HepG2 (cell line): ENCODE data around the gene GNB3. TPM values are rescaled to one million over a fixed set of nuclear protein-coding genes. Genes with fewer than 3 reads are reported as not detected.

Source experiments
- ATAC-seq: fragments of 200-7000 bp; cut with Tn5 transposase; 3 replicates; pipeline ENCODE4 v1.9.1; 2020; ENCODE audit warnings: mild to moderate bottlenecking, moderate library complexity
- BruUV-seq: library from RNA; stranded (reverse); fragments of 400-500 nt; replicated peaks from 2 replicates; lab custom pipeline; 2021; lab: Mats Ljungman, UMichigan
- CTCF ChIA-PET: fragments of 300-600 bp; formaldehyde crosslinking; extraction: SDS; loops from one replicate; lab custom pipeline; 2021; ENCODE audit warnings: low total read pairs, inconsistent platforms, low intra/inter-chr PET ratio; lab: Yijun Ruan, JAX
- POLR2A ChIA-PET: fragments of 350-600 bp; sonication (Branson Sonifier 250); formaldehyde crosslinking; loops from one replicate; lab custom pipeline; 2020; ENCODE audit warnings: antibody characterized with exemption, inconsistent platforms; lab: Yijun Ruan, JAX
- DNase-seq: peaks from one replicate; pipeline ENCODE4 v3.0.0-alpha.2; 2015; ENCODE audit warnings: low spot score
- FAIRE-seq: peaks from 3 replicates; lab custom pipeline; 2011; peaks lifted over from hg19 to GRCh38; lab: Jason Lieb, UNC
- H2AFZ ChIP-seq: one replicate; pipeline ENCODE4 v1.6.1; 2011; ENCODE audit warnings: low read length, inconsistent platforms
- H3K27ac ChIP-seq: fragments of 300-600 bp; 3 replicates; pipeline ENCODE4 v1.8.0; 2011; ENCODE audit warnings: mixed run types, mild to moderate bottlenecking, mixed read lengths, low read length, inconsistent platforms; ENCODE audit not compliant: insufficient read depth; ENCODE audit errors: extremely low read length
- H3K27me3 ChIP-seq, 2 experiments: fragments of 200-600 bp in 1 of 2; 2 replicates in 1 of 2; 3 replicates in 1 of 2; pipeline versions ENCODE4 v1.6.0 to v1.8.0; 2011; ENCODE audit warnings: low read length in 2 of 2, mild to moderate bottlenecking in 2 of 2, moderate library complexity in 2 of 2, inconsistent platforms in 1 of 2; ENCODE audit not compliant: insufficient read depth in 2 of 2, control insufficient read depth in 1 of 2
- H3K36me3 ChIP-seq, 2 experiments: fragments of 200-600 bp in 1 of 2; replicated peaks in 1 of 2; 2 replicates in 1 of 2; 3 replicates in 1 of 2; pipeline versions ENCODE4 v1.5.1 to v1.8.0; 2011; ENCODE audit warnings: low read length in 2 of 2, inconsistent platforms in 1 of 2; ENCODE audit not compliant: insufficient read depth in 2 of 2, control insufficient read depth in 1 of 2
- H3K4me1 ChIP-seq: 2 replicates; pipeline ENCODE4 v1.5.1; 2012; ENCODE audit warnings: low read length, inconsistent platforms; ENCODE audit not compliant: insufficient read depth
- H3K4me2 ChIP-seq: 2 replicates; pipeline ENCODE4 v1.6.0; 2011; ENCODE audit warnings: low read depth, low read length, inconsistent platforms
- H3K4me3 ChIP-seq, 3 experiments: fragments of 200-600 bp in 1 of 3; sonication (generic), shearing (Covaris generic) in 1 of 3; replicated peaks in 1 of 3; 2 replicates each; pipeline ENCODE4 v1.5.1; 2011 to 2016; ENCODE audit warnings: low read length in 3 of 3, inconsistent platforms in 2 of 3, low read depth in 2 of 3, mild to moderate bottlenecking in 2 of 3, control low read depth in 1 of 3, mixed read lengths in 1 of 3; ENCODE audit not compliant: insufficient read depth in 1 of 3
- H3K79me2 ChIP-seq: one replicate; pipeline ENCODE4 v1.6.1; 2011; ENCODE audit warnings: low read length, inconsistent platforms; ENCODE audit not compliant: insufficient read depth
- H3K9ac ChIP-seq: 2 replicates; pipeline ENCODE4 v1.6.0; 2011; ENCODE audit warnings: mild to moderate bottlenecking, low read depth, low read length, inconsistent platforms; ENCODE audit not compliant: insufficient read depth
- H3K9me3 ChIP-seq: 2 replicates; pipeline ENCODE4 v1.5.1; 2012; ENCODE audit warnings: mild to moderate bottlenecking, low read length
- H4K20me1 ChIP-seq: 2 replicates; pipeline ENCODE4 v1.6.0; 2011; ENCODE audit warnings: inconsistent platforms, mild to moderate bottlenecking, low read length, moderate library complexity; ENCODE audit not compliant: insufficient read depth
- NFE2L1 ChIP-seq: sonication (generic); formaldehyde crosslinking; IDR thresholded peaks from 2 replicates; pipeline ENCODE4 v1.4.0; 2020; ENCODE audit warnings: missing genetic modification reagents, mild to moderate bottlenecking, borderline replicate concordance
- USF2 ChIP-seq, 2 experiments: sonication (generic) in 1 of 2; formaldehyde crosslinking in 1 of 2; IDR thresholded peaks; 2 replicates each; pipeline versions ENCODE4 v1.5.1 to v1.6.1; 2011 to 2020; ENCODE audit warnings: borderline replicate concordance in 1 of 2, low read depth in 1 of 2, low read length in 1 of 2, mild to moderate bottlenecking in 1 of 2, missing genetic modification reagents in 1 of 2, moderate library complexity in 1 of 2
- ZBTB10 ChIP-seq: sonication (generic); formaldehyde crosslinking; IDR thresholded peaks from 2 replicates; pipeline ENCODE4 v1.4.0; 2020; ENCODE audit warnings: missing genetic modification reagents, borderline replicate concordance
- WGBS: methylation state at CpG from one replicate; pipeline ENCODE4 v1.1.6; 2017; ENCODE audit warnings: low lambda C conversion rate; 5-methylcytosine and 5-hydroxymethylcytosine counted together
- in situ Hi-C: cut with HindIII; loops from 2 replicates; pipeline ENCODE4 v1.10.0; 2017; ENCODE audit warnings: low pct_unique_long_range_greater_than_20kb; ENCODE audit not compliant: extremely low pct_ligation_motif_present
- intact Hi-C: fragments of 100-400 bp; cut with micrococcal nuclease; formaldehyde crosslinking; loops from one replicate; pipeline ENCODE4 v1.10.0; 2022; ENCODE audit not compliant: unreplicated experiment
- polyA plus RNA-seq, 8 experiments: library from polyadenylated mRNA; depleted of rRNA in 3 of 8; stranded (reverse) in 7 of 8; unstranded in 1 of 8; fragments of >200 nt; fragmentation: Illumina TruSeq in 4 of 8; extraction: Trizol in 4 of 8; gene quantifications; 2 replicates each; pipeline versions ENCODE4 v1.2.1 to v1.2.3, GENCODE V29; 2011 to 2016; ENCODE audit warnings: low read depth in 4 of 8, missing spikeins in 1 of 8, mixed read lengths in 1 of 8; ENCODE audit not compliant: insufficient read depth in 1 of 8
- total RNA-seq, 5 experiments: library from RNA; depleted of rRNA; stranded (reverse); fragments of >200 nt; fragmentation: Illumina TruSeq; extraction: Trizol; gene quantifications; 2 replicates each; pipeline ENCODE4 v1.2.3, GENCODE V29; 2016; ENCODE audit warnings: low read depth in 1 of 5

The GNB3 gene
- total and polyA plus RNA-seq, 2 of the 13 experiments (the other 11 are each of a cell fraction or from before 2014, with no cell fraction given): 1.3 to 3.6 TPM

- no peak for TF ChIP-seq USF2 (IDR thresholded peaks at IDR 0.05; ENCODE audit: low read depth, low read length)
- no peak for TF ChIP-seq USF2 (CRISPR knock-in tag; IDR thresholded peaks at IDR 0.05; ENCODE audit: borderline replicate concordance)
Measured at GRCh38 chr12:6860942-6861341, 20.2 kb downstream of the GNB3 start (continued).

- no peaks in the 10 kb centered on the region for H3K9me3 ChIP-seq
- no peaks in the 10 kb centered on the region for H3K27me3 ChIP-seq
- peaks cover 41 to 80% of the 10 kb centered on the region in 2 experiments for H3K36me3 ChIP-seq
- no peak overlapping the region for H3K4me3 ChIP-seq
- ATAC-seq (no peak), FAIRE-seq (no peak), DNase-seq (no peak)
- intact Hi-C loops (no loop called here), in situ Hi-C loops (no loop called here)
- H3K4me2 ChIP-seq: no peak overlapping the region
- H2AFZ ChIP-seq: no peak overlapping the region
- no TSS peak for BruUV-seq
- CTCF ChIA-PET: no interaction called here
- no peaks in the 10 kb centered on the region for H3K79me2 ChIP-seq
- no peak overlapping the region for H3K27ac ChIP-seq
- H3K9ac ChIP-seq: no peak overlapping the region
- POLR2A ChIA-PET: interaction anchor here (1.3 kb wide), 1 partner anchor 9 kb away, joined by 3 read pairs; the partner anchor contains the start of gene USP5
- H4K20me1 ChIP-seq: no peaks in the 10 kb centered on the region
- peaks cover 3% of the 10 kb centered on the region; the same call in 1 of the 2 replicates for H3K4me1 ChIP-seq
- 95% methylated on average over 8 of the region's 9 CpGs for WGBS
- TF ChIP-seq ZBTB10 (CRISPR knock-in tag) (no peak), NFE2L1 (CRISPR knock-in tag) (no peak)
Measured at GRCh38 chr12:6861391-6861790, 20.7 kb downstream of the GNB3 start.
